GM18526 (cell line): ENCODE data around the gene EBF3.

ENCODE experiments used
- POLR2A ChIP-seq: IDR thresholded peaks from 3 replicates; pipeline ENCODE4 v1.6.1; 2011; ENCODE audit not compliant: insufficient read length; ENCODE audit errors: extremely low read depth

The EBF3 gene

DNA sequence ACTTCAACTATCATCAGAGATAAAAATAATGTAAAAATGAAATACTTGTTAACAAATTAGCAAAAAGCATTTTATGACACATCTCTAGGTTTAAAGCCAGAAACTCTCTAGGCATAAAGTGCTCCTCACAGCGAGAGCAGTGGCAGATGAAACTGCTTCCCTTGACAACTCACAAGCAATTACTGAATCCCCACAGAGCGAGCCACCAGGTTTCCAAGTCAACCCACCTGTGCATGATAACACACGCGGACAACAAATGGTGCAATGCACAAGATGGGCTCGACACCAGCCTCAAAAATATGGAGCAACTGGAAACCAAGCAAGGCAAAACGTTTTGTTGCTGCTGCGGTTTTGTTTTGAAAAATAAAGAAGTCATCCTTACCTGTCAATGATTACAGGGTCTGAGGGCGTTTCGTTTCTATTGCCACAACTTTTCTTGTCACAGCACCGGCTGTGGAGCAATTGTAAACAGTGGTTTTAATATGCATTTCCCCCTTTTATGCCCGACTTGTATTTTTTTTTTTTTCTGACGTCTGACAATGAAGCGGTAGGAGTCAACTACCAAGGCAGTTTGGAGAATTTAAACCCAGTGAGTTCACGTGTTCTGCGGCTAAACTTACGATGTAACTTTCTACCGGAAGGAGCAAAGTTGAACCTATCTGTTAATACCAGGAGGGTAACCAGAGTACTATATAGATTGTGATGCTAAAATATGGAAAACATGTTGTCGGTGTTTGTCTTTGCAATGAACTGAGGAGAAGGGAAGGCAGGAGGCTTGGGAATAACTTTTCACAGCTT lies 7.0 kb downstream of the EBF3 start:
- TF ChIP-seq POLR2A = no peak

DNA sequence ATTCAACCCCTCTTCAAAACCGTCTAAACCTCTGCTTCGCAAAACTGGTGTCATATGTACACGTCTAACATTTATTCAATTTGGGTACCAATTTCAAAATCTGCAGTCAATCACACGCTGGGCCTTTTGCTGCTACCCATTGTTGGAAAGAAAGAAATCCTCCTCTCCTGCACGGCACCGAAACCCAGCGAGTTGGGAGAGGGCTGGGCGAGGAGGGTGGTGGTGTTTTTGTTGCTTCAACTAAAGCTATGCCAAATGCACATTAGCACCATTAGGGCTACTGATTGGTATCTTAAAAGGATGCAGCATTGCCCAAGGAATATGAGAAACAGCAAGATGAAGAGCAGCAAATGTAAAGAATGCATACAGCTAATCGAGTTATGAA lies 7.8 kb downstream of the EBF3 start:
- no peak for TF ChIP-seq POLR2A

DNA sequence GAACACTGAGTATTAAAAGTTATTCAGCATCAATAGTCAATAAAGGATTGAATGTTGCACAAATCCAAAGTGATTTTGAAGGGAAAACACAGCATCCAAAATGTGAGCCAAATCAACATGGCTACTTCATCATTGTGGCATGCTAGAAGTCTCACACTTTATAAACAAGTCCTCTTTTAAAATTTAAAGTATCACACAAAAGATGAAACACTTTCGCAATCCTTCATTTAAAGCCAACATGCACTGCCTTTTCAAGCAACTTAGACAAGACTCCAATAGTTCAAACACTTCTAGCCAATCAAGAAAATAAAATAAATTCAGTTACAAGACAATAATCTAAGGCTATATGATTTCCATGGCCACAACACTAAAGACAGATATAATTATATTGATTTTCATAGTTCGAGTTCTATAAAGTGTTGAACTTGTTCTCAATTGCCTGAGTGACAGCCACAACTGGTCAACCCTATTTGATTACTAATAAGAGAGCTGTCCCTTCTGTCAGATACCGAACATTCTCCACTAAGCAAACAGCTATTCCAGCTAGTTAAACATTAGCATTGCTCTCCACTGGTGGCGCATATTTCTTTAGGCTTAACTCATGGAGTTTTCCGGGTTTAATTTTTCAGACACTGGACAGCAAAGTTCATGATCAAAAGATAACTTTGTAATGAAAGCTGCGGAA lies 8.3 kb downstream of the EBF3 start:
- no peak for TF ChIP-seq POLR2A

DNA sequence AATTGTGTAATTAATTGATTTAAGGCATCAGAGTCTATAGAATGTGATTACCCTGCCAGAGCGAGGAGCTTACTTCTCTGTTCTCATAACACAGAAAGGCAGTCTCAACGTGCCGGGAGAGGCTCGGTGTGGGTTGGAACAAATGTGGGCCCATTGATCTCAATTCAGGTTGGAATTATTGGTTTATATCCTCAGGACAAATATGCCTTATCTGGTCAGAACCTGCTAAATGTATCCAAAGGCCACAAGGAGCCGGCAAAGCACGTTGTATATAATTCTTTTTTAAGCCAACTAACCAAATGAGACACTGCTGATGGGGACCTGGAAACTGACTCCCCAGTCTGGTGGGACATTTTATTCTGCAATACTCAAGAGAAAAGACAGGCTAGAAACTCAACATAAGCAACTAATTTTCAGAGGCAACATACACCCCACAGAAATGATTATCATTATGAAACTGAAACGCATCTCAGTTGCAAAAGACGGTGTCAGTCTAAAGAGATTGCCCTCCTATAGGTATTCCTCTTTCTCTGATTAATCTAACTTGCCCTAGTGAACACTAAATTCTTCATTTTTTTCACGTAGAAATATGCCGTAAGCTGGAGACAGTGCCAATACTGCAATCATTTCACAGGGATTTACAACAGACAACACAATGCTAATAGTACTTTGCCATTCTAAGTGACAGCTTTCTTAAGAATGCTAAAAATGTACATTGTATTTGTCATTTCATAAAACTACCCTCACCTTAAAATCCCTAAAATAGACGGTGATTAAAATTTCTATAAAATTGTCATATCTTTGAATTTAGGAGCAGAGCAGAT lies 9.4 kb downstream of the EBF3 start:
- TF ChIP-seq POLR2A = no peak

DNA sequence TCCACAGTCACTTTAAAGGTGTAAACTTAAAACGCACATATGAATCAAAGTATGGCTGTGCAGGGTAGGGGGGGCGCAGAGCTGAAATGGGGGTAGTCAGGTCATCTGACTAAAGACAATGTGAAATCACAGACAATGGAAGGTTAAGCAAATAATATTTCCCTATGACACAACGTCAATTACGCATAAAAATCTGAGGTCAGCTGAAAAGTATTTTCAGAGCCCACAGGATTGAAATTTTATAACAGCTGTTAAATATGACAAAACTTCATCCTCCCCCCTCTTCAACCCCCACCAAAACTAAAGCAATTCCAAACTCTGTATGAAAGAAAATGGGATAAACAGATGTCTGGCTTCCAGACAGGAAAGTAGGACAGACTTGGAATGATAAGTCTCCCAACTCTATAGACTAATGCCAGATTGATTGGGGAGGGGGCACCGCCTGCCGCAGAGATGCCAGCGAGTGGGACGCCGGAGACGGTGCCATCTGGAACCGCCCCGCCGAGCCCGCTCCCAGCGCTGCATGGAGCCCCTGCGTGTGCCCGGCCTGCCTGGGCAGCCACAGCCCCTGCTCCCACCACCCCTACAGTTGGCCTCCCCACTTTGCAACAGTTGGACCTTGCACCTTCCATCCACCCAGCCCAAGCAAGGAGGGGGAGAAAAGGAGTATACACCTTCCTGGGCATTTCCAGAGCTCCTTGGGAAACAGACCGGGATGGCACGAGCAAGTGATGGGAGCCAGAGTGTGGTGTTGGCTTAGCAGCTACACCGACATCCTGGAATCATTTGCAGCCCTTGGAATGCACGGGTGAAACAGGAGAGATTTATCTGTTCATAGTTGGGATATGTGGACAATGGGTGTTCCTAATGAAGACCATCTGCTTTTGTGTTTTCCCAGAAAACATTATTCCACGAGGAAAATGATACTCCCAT lies 10.7 kb downstream of the EBF3 start:
- TF ChIP-seq POLR2A = no peak

DNA sequence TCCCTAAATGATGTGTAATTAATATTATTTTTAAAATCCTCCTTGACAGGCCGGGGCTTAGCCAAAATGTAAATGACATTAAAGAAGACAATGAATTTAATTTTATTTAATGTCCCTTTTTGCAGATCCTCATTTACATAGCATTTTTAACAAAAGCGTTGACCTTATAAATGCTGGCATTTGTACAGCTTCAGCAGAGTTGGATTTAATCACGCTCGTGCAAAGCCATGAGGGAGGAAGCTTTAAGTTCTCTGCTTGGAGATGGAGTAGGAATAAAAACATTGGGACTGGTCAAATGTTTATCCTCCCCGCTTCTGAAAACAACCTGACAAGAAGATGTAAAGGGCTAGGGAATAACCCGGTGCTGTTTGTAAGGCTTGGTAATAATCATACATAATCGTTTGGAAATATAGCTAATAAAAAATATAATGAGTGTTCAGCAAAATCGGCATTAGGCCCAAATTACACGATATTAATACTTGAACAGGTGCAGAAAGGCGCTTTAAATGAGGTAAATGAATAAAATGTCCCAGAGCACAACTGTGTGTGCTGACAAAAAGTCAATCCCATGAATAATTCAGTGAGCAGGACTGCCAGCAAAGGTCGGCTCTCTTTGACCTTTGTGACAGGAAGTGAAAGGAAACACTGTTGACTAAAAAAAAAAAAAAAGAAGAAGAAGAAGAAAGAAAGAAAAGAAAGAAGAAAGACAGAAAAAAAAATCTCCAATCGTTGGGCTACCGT lies 11.5 kb downstream of the EBF3 start:
- no peak for TF ChIP-seq POLR2A

DNA sequence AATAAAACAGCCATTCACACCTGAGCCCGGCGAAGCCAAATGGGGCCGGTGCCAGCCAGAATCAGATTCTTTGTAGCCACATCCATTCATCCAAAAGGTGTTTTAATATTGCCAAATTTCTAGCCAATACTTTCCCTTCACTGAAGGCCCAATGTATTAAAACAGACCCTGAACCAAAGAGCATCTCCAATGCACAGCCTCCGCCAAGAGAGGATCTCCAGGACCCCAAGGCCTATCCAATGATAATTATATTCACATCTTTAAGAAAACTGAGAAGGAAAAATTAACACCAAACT lies 12.2 kb downstream of the EBF3 start:
- TF ChIP-seq POLR2A = no peak

DNA sequence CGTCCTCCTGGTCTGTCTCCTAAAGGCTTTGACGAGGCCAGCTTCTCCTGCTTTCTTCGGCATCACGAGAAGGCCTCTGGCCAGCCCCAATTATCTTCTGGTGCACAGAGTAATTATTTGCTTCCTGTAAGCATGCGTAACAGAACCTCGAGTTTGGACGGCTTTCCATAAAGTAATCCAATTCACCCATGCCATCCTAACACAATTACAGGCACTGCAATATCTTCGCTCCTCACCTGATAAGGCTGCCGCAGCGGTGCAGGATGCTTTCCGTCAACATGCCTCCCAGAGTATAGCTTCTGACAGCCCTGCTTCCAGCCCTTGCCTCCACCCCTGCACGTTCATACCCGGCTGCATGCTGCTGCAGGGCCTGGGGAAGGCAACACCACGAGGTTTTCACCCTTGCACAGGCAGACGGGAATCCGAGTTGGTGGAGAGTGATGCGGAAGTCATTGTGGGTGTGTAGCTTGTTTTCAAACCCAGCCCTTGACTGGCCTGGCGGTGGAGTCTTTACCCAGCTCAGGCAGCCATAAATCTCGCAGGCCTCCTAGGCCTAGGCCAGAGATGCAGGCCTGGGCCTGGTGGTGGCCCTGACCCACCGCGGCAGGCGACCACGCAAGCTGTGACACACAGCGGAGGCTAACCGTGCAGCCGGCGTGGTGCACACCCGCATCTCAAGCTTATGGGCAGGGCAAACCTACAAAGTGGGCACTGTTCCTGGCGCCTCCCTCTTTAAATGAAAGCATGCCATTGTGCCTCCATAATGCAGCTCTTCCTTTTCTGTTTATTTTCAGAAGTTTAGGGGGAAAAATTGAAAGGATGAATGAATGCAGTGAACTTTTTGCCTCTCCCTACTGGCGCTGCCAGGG lies 12.7 kb downstream of the EBF3 start:
- no peak for TF ChIP-seq POLR2A

DNA sequence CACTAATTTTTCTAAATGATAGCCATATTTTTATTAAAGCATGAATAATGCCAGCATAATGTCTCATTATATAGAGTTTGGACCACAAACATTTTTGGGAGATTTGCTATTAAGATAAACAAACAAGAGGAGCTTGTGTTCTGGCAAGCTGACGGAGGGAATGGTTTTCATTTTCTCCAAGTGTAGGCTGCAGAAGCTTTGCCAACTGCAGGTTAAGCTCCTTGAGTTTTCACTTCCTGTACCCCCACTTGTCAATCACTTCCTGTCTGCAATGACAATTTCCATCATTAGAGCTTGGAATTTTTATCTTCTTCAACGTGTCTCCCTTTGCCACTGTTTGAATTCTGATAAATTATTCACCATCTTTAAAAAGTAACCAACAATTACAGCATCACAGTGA lies 13.4 kb downstream of the EBF3 start:
- TF ChIP-seq POLR2A = no peak

DNA sequence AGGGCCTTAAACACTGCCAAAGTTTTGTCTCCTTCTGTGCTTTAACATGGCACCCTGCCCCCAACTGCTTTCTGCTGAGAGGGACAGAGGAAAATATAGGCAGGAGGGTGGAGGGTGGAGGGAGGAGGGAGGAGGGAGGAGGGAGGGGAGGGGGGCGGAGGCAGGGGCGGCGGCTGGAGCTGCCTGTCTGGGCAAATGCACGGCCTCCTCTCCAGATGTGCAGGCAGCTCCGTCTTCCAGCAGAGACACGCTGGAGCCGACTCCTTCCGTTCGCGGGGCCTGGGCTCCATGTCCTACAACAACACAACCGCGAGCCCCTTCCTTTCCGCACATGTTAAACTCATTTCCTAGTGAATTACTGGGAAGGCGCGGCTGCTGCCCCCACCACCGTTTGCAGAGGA lies 14.2 kb downstream of the EBF3 start:
- TF ChIP-seq POLR2A = no peak

DNA sequence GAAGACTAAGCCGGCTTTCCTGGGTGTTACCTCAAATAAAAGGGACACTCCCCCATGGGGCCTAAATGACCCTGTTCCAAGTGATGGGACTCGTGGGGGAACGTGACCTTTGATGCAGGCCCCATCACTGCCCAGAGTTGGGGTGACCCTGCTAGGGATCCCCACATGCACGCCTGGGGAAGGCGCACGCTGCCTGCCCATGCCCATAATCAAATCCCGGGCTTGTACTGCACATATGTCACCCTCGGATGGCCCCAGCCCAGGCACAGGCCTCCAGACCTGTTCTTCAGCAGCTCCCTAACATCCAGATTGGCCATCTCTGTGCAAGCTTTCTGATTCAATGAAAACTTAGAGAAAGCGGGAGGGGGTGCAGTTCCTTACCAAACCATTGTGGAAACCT lies 14.7 kb downstream of the EBF3 start:
- no peak for TF ChIP-seq POLR2A

DNA sequence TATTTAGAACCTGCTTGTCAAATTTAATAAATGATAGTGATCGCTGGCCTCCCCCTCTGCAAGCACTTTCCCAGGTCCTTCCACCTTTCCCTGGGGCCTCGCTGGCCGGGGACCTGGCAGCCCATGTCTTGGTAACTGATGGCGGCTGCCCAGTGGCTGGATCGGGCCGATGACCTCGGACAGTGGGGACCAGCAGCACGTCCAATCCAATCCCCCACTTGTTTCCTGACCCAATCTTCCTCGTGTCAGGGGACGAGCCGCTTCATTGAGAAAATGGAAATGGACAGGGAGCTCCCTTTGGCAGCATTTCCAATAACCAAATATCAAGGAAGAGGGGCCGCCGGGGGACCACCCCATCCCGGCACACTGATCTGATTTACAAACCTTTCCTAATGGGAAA lies 17.2 kb downstream of the EBF3 start:
- TF ChIP-seq POLR2A = no peak

DNA sequence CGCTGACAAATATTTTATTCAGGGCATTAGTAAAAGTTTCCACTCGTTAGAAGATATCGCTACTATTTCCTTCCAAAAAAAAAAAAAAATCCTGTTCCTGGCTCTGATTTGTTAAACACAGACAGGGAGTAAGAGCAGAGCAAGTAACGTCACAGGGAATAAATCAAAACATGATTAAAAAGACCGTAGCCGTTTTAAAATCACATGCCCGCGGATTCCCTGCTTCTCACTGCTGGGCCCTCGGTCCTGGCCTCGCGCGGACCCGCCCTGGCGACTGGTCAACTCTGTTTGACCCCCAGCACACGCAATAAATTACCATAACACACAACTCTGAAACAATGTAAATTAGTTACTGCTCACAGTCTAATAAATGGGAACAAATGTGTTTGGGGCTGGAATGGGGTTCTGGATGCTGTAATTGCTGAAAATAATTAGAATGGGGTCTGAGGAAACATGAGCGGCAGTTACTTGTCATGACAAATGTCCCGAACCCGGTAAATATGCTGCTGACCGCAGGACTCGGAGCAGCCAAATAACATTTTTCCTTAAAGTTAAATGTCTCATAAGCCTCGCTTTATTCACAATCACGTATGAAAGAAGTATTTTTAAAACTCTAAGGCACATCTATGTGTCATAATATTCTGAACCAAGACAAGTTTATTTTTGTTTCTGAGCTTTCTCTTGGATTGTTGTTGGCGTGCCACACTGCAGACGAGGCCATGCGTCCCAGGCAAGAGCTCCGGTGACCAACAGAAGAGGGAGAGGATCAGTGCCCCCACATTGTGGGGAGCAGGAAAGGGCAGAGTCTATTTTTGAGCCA lies 17.9 kb downstream of the EBF3 start:
- no peak for TF ChIP-seq POLR2A
